ENCODE data around the gene FAM136A. TPM values are rescaled to one million over a fixed set of nuclear protein-coding genes. Genes with fewer than 3 reads are reported as not detected.
"Not testable (repeated sequence)": the region's sequence is repeated elsewhere in the genome, so short reads cannot be mapped to it uniquely, and the experiment has no call there.

Gene FAM136A
- total and polyA plus RNA-seq, 4 experiments from 2014 or later = 26.2 to 43.6 (median 30.4) TPM

DNA sequence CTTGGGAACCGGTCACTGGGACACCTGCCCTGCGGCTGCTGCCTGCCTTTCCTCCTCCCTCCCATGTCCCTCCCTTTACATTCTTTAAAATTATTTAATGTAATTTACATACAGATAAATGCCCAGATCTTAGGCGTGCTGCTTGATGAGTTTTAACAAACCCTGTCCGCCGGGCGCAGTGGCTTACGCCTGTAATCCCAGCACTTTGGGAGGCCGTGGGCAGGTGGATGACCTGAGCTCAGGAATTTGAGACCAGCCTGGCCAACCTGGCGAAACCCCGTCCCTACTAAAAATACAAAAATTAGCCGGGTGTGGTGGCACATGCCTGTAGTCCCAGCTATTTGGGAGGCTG is 304 bp upstream of the FAM136A start:
- ChIA-PET CTCF (ENCODE audit: partially characterized antibody) (interaction anchor here (0.6 to 6.7 kb wide), 32 partner anchors 10 to 648 kb away, joined by 3 to 136 read pairs (median 5); partner anchors contain the start of genes C2orf42, MXD1, PCYOX1 and SNRNP27), POLR2A (ENCODE audit: partially characterized antibody) (interaction anchor here (1.0 to 3.2 kb wide), 12 partner anchors 9 to 400 kb away, joined by 3 to 22 read pairs (median 4); partner anchors contain the start of genes C2orf42, MXD1, PCYOX1 and SNRPG)
- not testable (repeated sequence) for H3K4me1 ChIP-seq (ENCODE audit: insufficient read depth, low read length); H3K27me3 Mint-ChIP-seq; DNase-seq; H3K36me3 ChIP-seq (ENCODE audit: insufficient read depth, low read length); H3K27ac ChIP-seq (ENCODE audit: low read depth, low read length); H3K9me3 ChIP-seq (ENCODE audit: control insufficient read depth in 1 of 2, low read length in 2 of 2); H3K27me3 ChIP-seq (ENCODE audit: insufficient read depth, low read length); H3K9me3 Mint-ChIP-seq
- Mint-ChIP-seq H3K36me3 (peaks cover 12 to 24% of the 10 kb centered on the region in 2 donors), H3K4me1 (peaks cover 15 to 24% (median 20%) of the 10 kb centered on the region in 4 donors), H3K4me3 (peak overlapping the region in 6 of 8 donors; percentile 84 to 97 (median 93)), H3K27ac (peak overlapping the region in 4 of 7 donors; percentile 74 to 94 (median 92))
- intact Hi-C loops (cut with micrococcal nuclease) = loop anchor here (1.0 to 10.0 kb wide), 4 partner anchors 251 to 578 kb away; partner anchors contain the start of gene TGFA
- peak overlapping the region in 1 of 2 donors; percentile 72 for H3K4me3 ChIP-seq (ENCODE audit: low read length in 2 of 2)

DNA sequence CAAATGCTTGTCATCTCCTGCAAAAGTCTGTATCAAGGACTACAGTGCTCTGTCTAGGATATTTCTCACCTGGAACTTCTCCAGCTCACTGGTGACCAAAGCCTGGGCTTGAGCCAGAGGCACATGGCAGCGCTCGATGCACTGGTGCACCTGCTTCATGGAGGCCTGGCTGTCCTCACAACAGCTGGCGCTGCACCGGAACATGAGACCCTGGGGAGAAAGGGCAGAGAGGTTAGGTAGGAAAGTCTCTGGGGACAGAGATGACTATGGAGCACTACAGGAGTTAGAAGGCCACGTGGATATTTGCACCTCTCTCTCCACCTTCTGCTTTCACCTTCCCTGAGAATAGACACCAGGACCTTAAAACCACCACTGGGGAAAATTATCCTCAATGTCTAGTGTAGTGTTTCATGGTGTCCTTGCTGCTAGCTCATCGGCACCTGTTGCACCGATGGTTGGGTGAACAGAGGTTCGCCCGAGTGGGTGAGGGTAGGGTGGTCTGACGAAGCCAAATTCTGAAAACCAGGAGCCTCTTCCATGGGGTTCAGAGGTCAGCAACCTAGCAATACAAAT is 1.0 kb downstream of the FAM136A start:
- Mint-ChIP-seq H3K27ac (peak overlapping the region; percentile 77 to 94 (median 91)), H3K4me3 (peak overlapping the region; percentile 84 to 97 (median 93)), H3K27me3 (no peaks in the 10 kb centered on the region), H3K4me1 (peaks cover 15 to 27% (median 22%) of the 10 kb centered on the region in 4 donors), H3K9me3 (no peaks in the 10 kb centered on the region), H3K36me3 (peaks cover 16 to 31% of the 10 kb centered on the region in 2 donors)
- Histone ChIP-seq H3K4me3 (ENCODE audit: low read length in 2 of 2) (peak overlapping the region; percentile 72 to 80), H3K27me3 (ENCODE audit: insufficient read depth, low read length) (no peaks in the 10 kb centered on the region), H3K4me1 (ENCODE audit: insufficient read depth, low read length) (peaks cover 8% of the 10 kb centered on the region), H3K36me3 (ENCODE audit: insufficient read depth, low read length) (no peaks in the 10 kb centered on the region), H3K27ac (ENCODE audit: low read depth, low read length) (peak overlapping the region; percentile 79), H3K9me3 (ENCODE audit: control insufficient read depth in 1 of 2, low read length in 2 of 2) (no peaks in the 10 kb centered on the region)
- intact Hi-C loops (cut with micrococcal nuclease) = loop anchor here (1.0 to 10.0 kb wide), 3 partner anchors 8 to 564 kb away; partner anchors contain the start of genes C2orf42 and SNRPG
- ChIA-PET CTCF (ENCODE audit: partially characterized antibody) (interaction anchor here (0.8 to 6.7 kb wide), 14 partner anchors 8 to 392 kb away, joined by 3 to 136 read pairs (median 5); partner anchors contain the start of genes C2orf42, MXD1 and SNRPG), POLR2A (ENCODE audit: partially characterized antibody) (interaction anchor here (0.9 to 3.2 kb wide), 8 partner anchors 8 to 389 kb away, joined by 3 to 22 read pairs (median 10); partner anchors contain the start of genes C2orf42, MXD1, PCYOX1 and SNRPG)
- no peak for DNase-seq

DNA sequence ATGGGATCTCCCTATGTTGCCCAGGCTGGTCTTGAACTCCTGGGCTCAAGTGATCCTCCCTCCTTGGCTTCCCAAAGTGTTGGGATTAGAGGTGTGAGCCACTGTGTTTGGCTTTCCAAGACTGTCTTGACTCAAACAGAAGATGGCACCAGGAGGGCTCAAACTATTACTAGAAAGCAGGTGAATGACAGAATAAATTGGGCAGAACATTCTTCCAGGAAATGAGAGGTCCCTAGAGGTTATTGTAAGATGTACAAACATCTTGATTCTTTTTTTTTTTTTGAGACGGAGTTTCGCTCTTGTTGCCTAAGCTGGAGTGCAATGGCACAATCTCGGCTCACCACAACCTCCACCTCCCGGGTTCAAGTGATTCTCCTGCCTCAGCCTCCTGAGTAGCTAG is 4.0 kb downstream of the FAM136A start:
- not testable (repeated sequence) for H3K36me3 ChIP-seq (ENCODE audit: insufficient read depth, low read length); DNase-seq; H3K27me3 Mint-ChIP-seq; H3K4me3 ChIP-seq (ENCODE audit: low read length in 2 of 2); H3K4me3 Mint-ChIP-seq; H3K4me1 ChIP-seq (ENCODE audit: insufficient read depth, low read length); H3K9me3 Mint-ChIP-seq; H3K27me3 ChIP-seq (ENCODE audit: insufficient read depth, low read length); H3K27ac ChIP-seq (ENCODE audit: low read depth, low read length); H3K9me3 ChIP-seq (ENCODE audit: control insufficient read depth in 1 of 2, low read length in 2 of 2)
- Mint-ChIP-seq H3K36me3 (peaks cover 16 to 42% of the 10 kb centered on the region in 2 donors), H3K27ac (peak overlapping the region in 1 of 7 donors; percentile 76), H3K4me1 (peaks cover 11 to 30% (median 15%) of the 10 kb centered on the region in 4 donors)
- POLR2A ChIA-PET (ENCODE audit: partially characterized antibody) = interaction anchor here (1.2 kb wide), 1 partner anchor 107 kb away, joined by 3 read pairs; the partner anchor contains the start of gene C2orf42
- intact Hi-C loops (cut with micrococcal nuclease) = loop anchor here (10.0 kb wide), 2 partner anchors 213 to 913 kb away; partner anchors contain the start of genes GFPT1 and PCBP1
- CTCF ChIA-PET (ENCODE audit: partially characterized antibody) = interaction anchor here (1.6 to 1.7 kb wide), 2 partner anchors 342 to 386 kb away, joined by 4 to 6 read pairs; no protein-coding TSS in a partner anchor

DNA sequence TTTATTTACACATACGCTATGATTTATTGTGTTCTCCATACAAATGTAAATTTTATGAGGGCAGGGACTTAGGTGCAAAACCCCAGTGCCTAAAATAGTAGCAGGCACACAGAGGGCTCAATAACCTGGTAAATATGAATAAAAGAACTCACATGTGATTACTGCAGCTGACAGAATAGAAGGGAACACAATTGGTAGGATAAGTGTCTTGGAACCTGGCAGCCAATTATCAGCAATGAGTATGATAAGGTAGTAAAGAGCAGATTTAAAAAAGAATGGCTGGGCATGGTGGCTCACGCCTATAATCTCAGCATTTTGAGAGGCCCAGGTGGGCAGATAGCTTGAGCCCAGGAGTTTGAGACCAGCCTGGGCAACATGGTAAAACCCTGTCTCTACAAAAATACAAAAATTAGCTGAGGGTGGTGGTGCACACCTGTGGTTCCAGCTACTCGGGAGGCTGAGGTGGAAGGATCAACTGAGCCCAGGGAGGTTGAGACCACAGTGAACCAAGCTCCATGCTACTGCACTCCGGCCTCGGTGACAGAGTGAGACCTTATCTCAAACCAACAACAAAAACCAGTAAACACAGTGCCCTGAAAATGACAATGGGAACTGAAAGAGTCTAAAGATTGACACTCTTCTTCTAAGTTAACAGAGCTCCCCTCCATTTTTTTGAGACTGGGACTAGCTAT is 18.2 kb downstream of the FAM136A start:
- peak overlapping the region in 1 of 8 donors; percentile 56 for H3K4me3 Mint-ChIP-seq
- H3K9me3 ChIP-seq (ENCODE audit: control insufficient read depth in 1 of 2, low read length in 2 of 2) = no peaks in the 10 kb centered on the region
- peaks cover 56 to 85% of the 10 kb centered on the region in 2 donors for H3K36me3 Mint-ChIP-seq

DNA sequence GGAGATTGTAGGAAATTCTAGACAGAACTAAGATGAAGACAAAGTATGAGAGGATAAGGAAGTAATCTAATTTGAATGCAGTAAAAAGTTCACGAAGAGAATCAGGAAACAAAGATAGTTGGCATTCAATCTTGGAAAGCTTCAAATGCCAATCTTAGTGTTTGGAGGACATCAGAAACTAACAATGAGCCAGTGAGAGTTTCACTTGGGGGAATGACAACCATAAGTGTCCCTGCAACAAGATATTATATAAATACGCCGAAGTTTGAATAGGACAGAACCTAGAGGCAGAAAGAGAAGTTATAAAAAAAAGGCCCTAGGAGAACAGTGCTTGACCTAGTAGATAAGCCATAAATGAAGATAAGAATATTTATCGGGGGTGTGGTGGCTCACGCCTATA is 19.4 kb downstream of the FAM136A start:
- ChIA-PET CTCF (ENCODE audit: partially characterized antibody) (no interaction called here), POLR2A (ENCODE audit: partially characterized antibody) (interaction anchor here (3.3 kb wide), 1 partner anchor 11 kb away, joined by 20 read pairs; the partner anchor contains the start of gene SNRPG)
- Mint-ChIP-seq H3K27me3 (no peaks in the 10 kb centered on the region), H3K27ac (peak overlapping the region in 2 of 7 donors; percentile 5 to 7), H3K4me1 (peaks cover 23 to 48% (median 36%) of the 10 kb centered on the region in 4 donors), H3K36me3 (peaks cover 53 to 84% of the 10 kb centered on the region in 2 donors), H3K4me3 (no peak overlapping the region), H3K9me3 (no peaks in the 10 kb centered on the region)
- no peaks in the 10 kb centered on the region for H3K27me3 ChIP-seq (ENCODE audit: insufficient read depth, low read length)
- H3K36me3 ChIP-seq (ENCODE audit: insufficient read depth, low read length) = peaks cover 70% of the 10 kb centered on the region
- peaks cover 34% of the 10 kb centered on the region for H3K4me1 ChIP-seq (ENCODE audit: insufficient read depth, low read length)
- DNase-seq = no peak
- intact Hi-C loops (cut with micrococcal nuclease) = no loop called here
- no peak overlapping the region for H3K27ac ChIP-seq (ENCODE audit: low read depth, low read length)
- no peak overlapping the region for H3K4me3 ChIP-seq (ENCODE audit: low read length in 2 of 2)
- no peaks in the 10 kb centered on the region for H3K9me3 ChIP-seq (ENCODE audit: control insufficient read depth in 1 of 2, low read length in 2 of 2)

More for the DNA sequence above, 18.2 kb downstream of the FAM136A start:
- Mint-ChIP-seq H3K4me1 (peaks cover 24 to 54% (median 38%) of the 10 kb centered on the region in 4 donors), H3K27me3 (no peaks in the 10 kb centered on the region), H3K9me3 (no peaks in the 10 kb centered on the region), H3K27ac (peak overlapping the region; percentile 22 to 74 (median 55))
- DNase-seq = no peak
- no peak overlapping the region for H3K4me3 ChIP-seq (ENCODE audit: low read length in 2 of 2)
- CTCF ChIA-PET (ENCODE audit: partially characterized antibody) = interaction anchor here (1.5 to 1.6 kb wide), 2 partner anchors 10 to 18 kb away, joined by 4 to 7 read pairs; partner anchors contain the start of genes FAM136A and SNRPG
- H3K27ac ChIP-seq (ENCODE audit: low read depth, low read length) = no peak overlapping the region
- no peaks in the 10 kb centered on the region for H3K27me3 ChIP-seq (ENCODE audit: insufficient read depth, low read length)
- peaks cover 36% of the 10 kb centered on the region for H3K4me1 ChIP-seq (ENCODE audit: insufficient read depth, low read length)
- POLR2A ChIA-PET (ENCODE audit: partially characterized antibody) = interaction anchor here (0.9 to 3.3 kb wide), 3 partner anchors 10 to 26 kb away, joined by 3 to 20 read pairs (median 8); partner anchors contain the start of genes FAM136A, PCYOX1 and SNRPG
- H3K36me3 ChIP-seq (ENCODE audit: insufficient read depth, low read length) = peaks cover 75% of the 10 kb centered on the region
- intact Hi-C loops (cut with micrococcal nuclease) = no loop called here

DNA sequence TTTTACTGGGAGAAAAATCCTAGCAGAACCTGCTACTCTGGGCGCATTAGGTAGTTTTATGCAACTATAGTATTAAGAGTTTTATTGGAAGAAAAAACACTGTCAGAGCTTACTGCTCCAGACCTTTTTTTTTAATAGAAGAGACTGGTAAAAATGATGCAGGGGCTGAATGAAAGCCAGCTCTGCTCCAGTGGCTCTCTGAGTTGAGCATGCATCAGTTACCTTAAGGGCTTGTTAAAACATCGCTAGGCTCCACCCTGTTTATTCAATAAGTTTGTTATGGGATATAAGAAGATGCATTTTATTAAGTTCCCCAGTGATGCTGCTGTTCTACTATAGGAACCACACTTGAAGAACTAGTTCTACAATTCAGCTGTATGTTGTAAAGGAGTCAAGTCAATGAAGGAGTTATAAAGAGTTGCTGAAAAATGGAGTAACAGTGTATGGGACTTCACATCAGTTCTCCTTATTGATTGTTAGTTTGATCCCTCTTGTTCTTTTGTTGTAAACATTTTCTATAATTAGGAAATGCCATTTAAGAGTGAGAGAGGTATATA is 21.5 kb downstream of the FAM136A start:
- peaks cover 62% of the 10 kb centered on the region for H3K36me3 ChIP-seq (ENCODE audit: insufficient read depth, low read length)
- Mint-ChIP-seq H3K9me3 (no peaks in the 10 kb centered on the region), H3K4me3 (no peak overlapping the region), H3K27me3 (no peaks in the 10 kb centered on the region), H3K27ac (peak overlapping the region in 3 of 7 donors; percentile 16 to 62 (median 17)), H3K36me3 (peaks cover 46 to 79% of the 10 kb centered on the region in 2 donors), H3K4me1 (peaks cover 16 to 28% (median 21%) of the 10 kb centered on the region in 4 donors)
- ChIA-PET CTCF (ENCODE audit: partially characterized antibody) (no interaction called here), POLR2A (ENCODE audit: partially characterized antibody) (interaction anchor here (0.7 to 1.1 kb wide), 2 partner anchors 22 to 44 kb away, joined by 3 to 4 read pairs; partner anchors contain the start of gene PCYOX1)
- no peak for DNase-seq
- intact Hi-C loops (cut with micrococcal nuclease) = no loop called here
- no peaks in the 10 kb centered on the region for H3K9me3 ChIP-seq (ENCODE audit: control insufficient read depth in 1 of 2, low read length in 2 of 2)
- H3K27me3 ChIP-seq (ENCODE audit: insufficient read depth, low read length) = no peaks in the 10 kb centered on the region
- H3K4me3 ChIP-seq (ENCODE audit: low read length in 2 of 2) = no peak overlapping the region
- peaks cover 19% of the 10 kb centered on the region for H3K4me1 ChIP-seq (ENCODE audit: insufficient read depth, low read length)
- no peak overlapping the region for H3K27ac ChIP-seq (ENCODE audit: low read depth, low read length)
